HEK293 (cell line): ENCODE measurements around the gene EPHA6.

ENCODE experiments used
- CTCF ChIA-PET: fragments of 350-600 bp; formaldehyde crosslinking; extraction: SDS; loops from one replicate; lab custom pipeline; 2021; ENCODE audit warnings: antibody characterized with exemption; lab: Yijun Ruan, JAX
- POLR2A ChIA-PET: fragments of 300-600 bp; formaldehyde crosslinking; extraction: SDS; loops from one replicate; lab custom pipeline; 2020; ENCODE audit warnings: antibody characterized with exemption, inconsistent platforms; lab: Yijun Ruan, JAX
- H3K27ac ChIP-seq: fragments of 200-500 bp; sonication (Bioruptor generic); 2 replicates; pipeline ENCODE4 v1.5.1; 2014; ENCODE audit warnings: low read depth, low read length, control low read depth, inconsistent platforms; ENCODE audit errors: extremely low read depth
- H3K36me3 ChIP-seq, 2 experiments: fragments of 200-500 bp in 1 of 2; sonication (Bioruptor generic) in 1 of 2; 1 replicate in 1 of 2; 2 replicates in 1 of 2; pipeline ENCODE4 v1.5.1; 2014 to 2017; ENCODE audit warnings: inconsistent platforms in 2 of 2, low read length in 2 of 2; ENCODE audit not compliant: control insufficient read depth in 2 of 2, insufficient read depth in 1 of 2
- H3K4me1 ChIP-seq: fragments of 200-500 bp; sonication (Bioruptor generic); 2 replicates; pipeline ENCODE4 v1.5.1; 2014; ENCODE audit warnings: mild to moderate bottlenecking, low read length, inconsistent platforms; ENCODE audit not compliant: control insufficient read depth, insufficient read depth
- H3K4me3 ChIP-seq: 2 replicates; pipeline ENCODE4 v1.5.1; 2011; ENCODE audit warnings: low read depth, mild to moderate bottlenecking, control low read depth, low read length, moderate library complexity
- H3K9me3 ChIP-seq: fragments of 200-500 bp; sonication (Bioruptor generic); 2 replicates; pipeline ENCODE4 v1.5.1; 2014; ENCODE audit warnings: low read depth, low read length, inconsistent platforms; ENCODE audit not compliant: control insufficient read depth, insufficient read depth
- IKZF3 ChIP-seq: fragments of 450-650 bp; IDR thresholded peaks from 2 replicates; pipeline ENCODE4 v1.5.0; 2018; ENCODE audit warnings: missing biosample characterization, mild to moderate bottlenecking, missing genetic modification characterization, moderate library complexity
- MEIS1 ChIP-seq: sonication (generic); formaldehyde crosslinking; IDR thresholded peaks from 2 replicates; pipeline ENCODE4 v1.8.1; 2022; ENCODE audit warnings: missing genetic modification reagents, mild to moderate bottlenecking, borderline replicate concordance
- PRDM1 ChIP-seq: fragments of 450-650 bp; formaldehyde crosslinking; IDR thresholded peaks from 2 replicates; pipeline ENCODE4; 2016; ENCODE audit warnings: missing biosample characterization, missing genetic modification characterization
- SALL2 ChIP-seq: fragments of 450-650 bp; formaldehyde crosslinking; IDR thresholded peaks from 2 replicates; pipeline ENCODE4 v1.5.0; 2017; ENCODE audit warnings: missing biosample characterization, mild to moderate bottlenecking, missing genetic modification characterization, borderline replicate concordance
- SETDB1 ChIP-seq: IDR thresholded peaks from one replicate; pipeline ENCODE4 v1.6.1; 2017; ENCODE audit warnings: mild to moderate bottlenecking, low read length, moderate library complexity, mixed read lengths; ENCODE audit not compliant: insufficient read length
- TRIM28 ChIP-seq: IDR thresholded peaks from 2 replicates; pipeline ENCODE4 v1.6.1; 2011; ENCODE audit warnings: low read length, control low read depth, borderline replicate concordance
- YY1 ChIP-seq: fragments of 450-650 bp; formaldehyde crosslinking; IDR thresholded peaks from 2 replicates; pipeline ENCODE4 v1.5.1; 2018; ENCODE audit warnings: missing biosample characterization, missing genetic modification characterization
- ZEB2 ChIP-seq: fragments of 450-650 bp; formaldehyde crosslinking; IDR thresholded peaks from 2 replicates; pipeline ENCODE4 v1.5.1; 2016; ENCODE audit warnings: missing biosample characterization, missing genetic modification characterization
- ZIC2 ChIP-seq: fragments of 450-650 bp; formaldehyde crosslinking; IDR thresholded peaks from 2 replicates; pipeline ENCODE4 v1.5.1; 2016; ENCODE audit warnings: missing biosample characterization, missing genetic modification characterization
- ZNF112 ChIP-seq: fragments of 450-650 bp; formaldehyde crosslinking; IDR thresholded peaks from 2 replicates; pipeline ENCODE4 v1.5.0; 2017; ENCODE audit warnings: missing biosample characterization, missing genetic modification characterization
- ZNF155 ChIP-seq: fragments of 450-650 bp; formaldehyde crosslinking; IDR thresholded peaks from 2 replicates; pipeline ENCODE4 v1.5.1; 2016; ENCODE audit warnings: missing biosample characterization, missing genetic modification characterization
- ZNF169 ChIP-seq: fragments of 450-650 bp; formaldehyde crosslinking; IDR thresholded peaks from 2 replicates; pipeline ENCODE4 v1.5.1; 2016; ENCODE audit warnings: missing biosample characterization, missing genetic modification characterization
- ZNF174 ChIP-seq: fragments of 450-650 bp; formaldehyde crosslinking; IDR thresholded peaks from 2 replicates; pipeline ENCODE4 v1.5.0; 2017; ENCODE audit warnings: missing biosample characterization, mild to moderate bottlenecking, missing genetic modification characterization
- ZNF19 ChIP-seq: fragments of 450-650 bp; formaldehyde crosslinking; IDR thresholded peaks from 2 replicates; pipeline ENCODE4; 2016; ENCODE audit warnings: missing biosample characterization, missing genetic modification characterization, low read depth
- ZNF239 ChIP-seq: fragments of 450-650 bp; formaldehyde crosslinking; IDR thresholded peaks from 2 replicates; pipeline ENCODE4 v1.5.1; 2016; ENCODE audit warnings: missing biosample characterization, missing genetic modification characterization
- ZNF274 ChIP-seq, 2 experiments: fragments of 200-500 bp in 1 of 2; fragments of 450-650 bp in 1 of 2; sonication (Bioruptor generic) in 1 of 2; formaldehyde crosslinking in 1 of 2; IDR thresholded peaks; 2 replicates each; pipeline versions ENCODE4 v1.5.1 to v1.6.1; 2014 to 2016; ENCODE audit warnings: borderline replicate concordance in 1 of 2, inconsistent platforms in 1 of 2, low read length in 1 of 2, missing biosample characterization in 1 of 2, missing genetic modification characterization in 1 of 2
- ZNF292 ChIP-seq: fragments of 450-650 bp; formaldehyde crosslinking; IDR thresholded peaks from 2 replicates; pipeline ENCODE4 v1.5.1; 2016; ENCODE audit warnings: low read depth, missing biosample characterization, missing genetic modification characterization, borderline replicate concordance
- ZNF404 ChIP-seq: fragments of 450-650 bp; formaldehyde crosslinking; IDR thresholded peaks from 2 replicates; pipeline ENCODE4 v1.5.1; 2017; ENCODE audit warnings: missing biosample characterization, missing genetic modification characterization
- ZNF521 ChIP-seq: fragments of 450-650 bp; formaldehyde crosslinking; IDR thresholded peaks from 2 replicates; pipeline ENCODE4 v1.5.1; 2017; ENCODE audit warnings: missing biosample characterization, mild to moderate bottlenecking, missing genetic modification characterization
- ZNF555 ChIP-seq: fragments of 450-650 bp; formaldehyde crosslinking; conservative IDR thresholded peaks from 2 replicates; pipeline ENCODE4 v1.5.1; 2017; ENCODE audit warnings: missing biosample characterization, mild to moderate bottlenecking, missing genetic modification characterization, inconsistent platforms
- ZNF585B ChIP-seq: fragments of 450-650 bp; formaldehyde crosslinking; IDR thresholded peaks from 2 replicates; pipeline ENCODE4 v1.5.1; 2016; ENCODE audit warnings: missing biosample characterization, missing genetic modification characterization
- ZNF610 ChIP-seq: fragments of 450-650 bp; formaldehyde crosslinking; IDR thresholded peaks from 2 replicates; pipeline ENCODE4 v1.5.1; 2016; ENCODE audit warnings: missing biosample characterization, missing genetic modification characterization, borderline replicate concordance
- ZNF621 ChIP-seq: fragments of 450-650 bp; formaldehyde crosslinking; IDR thresholded peaks from 2 replicates; pipeline ENCODE4 v1.5.1; 2017; ENCODE audit warnings: missing biosample characterization, missing genetic modification characterization
- ZNF629 ChIP-seq: fragments of 450-650 bp; formaldehyde crosslinking; IDR thresholded peaks from 2 replicates; pipeline ENCODE4 v1.5.1; 2017; ENCODE audit warnings: missing biosample characterization, missing genetic modification characterization
- ZNF707 ChIP-seq: fragments of 450-650 bp; formaldehyde crosslinking; IDR thresholded peaks from 2 replicates; pipeline ENCODE4 v1.5.1; 2016; ENCODE audit warnings: missing biosample characterization, missing genetic modification characterization
- TF ChIP-seq, protein P1 (sequence below): fragments of 450-650 bp; formaldehyde crosslinking; IDR thresholded peaks from 2 replicates; pipeline ENCODE4 v1.5.1; 2017; ENCODE audit warnings: missing biosample characterization, missing genetic modification characterization
- TF ChIP-seq, protein P2 (sequence below): fragments of 450-650 bp; IDR thresholded peaks from 2 replicates; pipeline ENCODE4 v1.5.1; 2018; ENCODE audit warnings: missing biosample characterization, mild to moderate bottlenecking, missing genetic modification characterization
- TF ChIP-seq, protein P3 (sequence below): fragments of 450-650 bp; formaldehyde crosslinking; IDR thresholded peaks from 2 replicates; pipeline ENCODE4 v1.5.1; 2016; ENCODE audit warnings: missing biosample characterization, missing genetic modification characterization

EPHA6 gene

DNA sequence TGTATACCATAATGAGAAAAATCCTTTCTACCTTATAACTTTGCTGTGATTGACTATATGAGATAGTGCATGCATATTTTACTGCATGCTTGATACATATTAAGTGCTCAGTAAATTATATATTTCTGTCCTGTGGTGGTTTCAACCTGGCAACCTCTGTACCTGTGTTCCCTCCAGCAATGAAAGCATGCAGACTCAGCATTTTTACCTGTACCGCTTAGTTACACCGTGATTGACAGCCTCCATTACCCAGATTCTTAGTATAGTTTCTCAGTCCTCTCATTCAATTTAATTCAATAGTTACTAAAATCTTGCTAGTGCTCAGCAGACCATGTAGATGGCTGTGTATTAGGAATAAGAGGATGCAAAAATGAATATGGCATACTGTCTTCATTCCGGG, 386.0 kb downstream of the EPHA6 start:
- TF ChIP-seq ZNF404 (tag by site-specific recombination), result no peak
- no peak for TF ChIP-seq IKZF3 (tag by site-specific recombination)
- TF ChIP-seq ZNF174 (tag by site-specific recombination), result no peak
- no peak for TF ChIP-seq ZEB2 (tag by site-specific recombination)
- TF ChIP-seq SETDB1, result no peak
- TF ChIP-seq, protein P1, sequence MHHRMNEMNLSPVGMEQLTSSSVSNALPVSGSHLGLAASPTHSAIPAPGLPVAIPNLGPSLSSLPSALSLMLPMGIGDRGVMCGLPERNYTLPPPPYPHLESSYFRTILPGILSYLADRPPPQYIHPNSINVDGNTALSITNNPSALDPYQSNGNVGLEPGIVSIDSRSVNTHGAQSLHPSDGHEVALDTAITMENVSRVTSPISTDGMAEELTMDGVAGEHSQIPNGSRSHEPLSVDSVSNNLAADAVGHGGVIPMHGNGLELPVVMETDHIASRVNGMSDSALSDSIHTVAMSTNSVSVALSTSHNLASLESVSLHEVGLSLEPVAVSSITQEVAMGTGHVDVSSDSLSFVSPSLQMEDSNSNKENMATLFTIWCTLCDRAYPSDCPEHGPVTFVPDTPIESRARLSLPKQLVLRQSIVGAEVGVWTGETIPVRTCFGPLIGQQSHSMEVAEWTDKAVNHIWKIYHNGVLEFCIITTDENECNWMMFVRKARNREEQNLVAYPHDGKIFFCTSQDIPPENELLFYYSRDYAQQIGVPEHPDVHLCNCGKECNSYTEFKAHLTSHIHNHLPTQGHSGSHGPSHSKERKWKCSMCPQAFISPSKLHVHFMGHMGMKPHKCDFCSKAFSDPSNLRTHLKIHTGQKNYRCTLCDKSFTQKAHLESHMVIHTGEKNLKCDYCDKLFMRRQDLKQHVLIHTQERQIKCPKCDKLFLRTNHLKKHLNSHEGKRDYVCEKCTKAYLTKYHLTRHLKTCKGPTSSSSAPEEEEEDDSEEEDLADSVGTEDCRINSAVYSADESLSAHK (tag by site-specific recombination), result no peak
- TF ChIP-seq ZNF155, result no peak
- no peak for TF ChIP-seq ZNF521 (tag by site-specific recombination)
- TF ChIP-seq, protein P2, sequence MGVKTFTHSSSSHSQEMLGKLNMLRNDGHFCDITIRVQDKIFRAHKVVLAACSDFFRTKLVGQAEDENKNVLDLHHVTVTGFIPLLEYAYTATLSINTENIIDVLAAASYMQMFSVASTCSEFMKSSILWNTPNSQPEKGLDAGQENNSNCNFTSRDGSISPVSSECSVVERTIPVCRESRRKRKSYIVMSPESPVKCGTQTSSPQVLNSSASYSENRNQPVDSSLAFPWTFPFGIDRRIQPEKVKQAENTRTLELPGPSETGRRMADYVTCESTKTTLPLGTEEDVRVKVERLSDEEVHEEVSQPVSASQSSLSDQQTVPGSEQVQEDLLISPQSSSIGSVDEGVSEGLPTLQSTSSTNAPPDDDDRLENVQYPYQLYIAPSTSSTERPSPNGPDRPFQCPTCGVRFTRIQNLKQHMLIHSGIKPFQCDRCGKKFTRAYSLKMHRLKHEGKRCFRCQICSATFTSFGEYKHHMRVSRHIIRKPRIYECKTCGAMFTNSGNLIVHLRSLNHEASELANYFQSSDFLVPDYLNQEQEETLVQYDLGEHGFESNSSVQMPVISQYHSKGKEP (tag by site-specific recombination), result no peak
- no peak for TF ChIP-seq ZIC2 (tag by site-specific recombination)
- TF ChIP-seq ZNF621 (tag by site-specific recombination), result no peak
- TF ChIP-seq ZNF112 (tag by site-specific recombination), result no peak
- no peak for TF ChIP-seq ZNF610 (tag by site-specific recombination)
- TF ChIP-seq ZNF707 (tag by site-specific recombination), result no peak
- TF ChIP-seq PRDM1, result no peak
- no peak for TF ChIP-seq ZNF169
- no peak for TF ChIP-seq ZNF274 (IDR thresholded peaks at IDR 0.05; ENCODE audit: low read length)
- no peak for TF ChIP-seq ZNF274 (tag by site-specific recombination; IDR thresholded peaks at IDR 0.05; ENCODE audit: borderline replicate concordance)
- TF ChIP-seq MEIS1 (CRISPR knock-in tag), result no peak
- no peak for TF ChIP-seq ZNF629 (tag by site-specific recombination)
- TF ChIP-seq, all 188 proteins: peak for 0
- Histone ChIP-seq H3K9me3 (no peaks in the 10 kb centered on the region), H3K36me3 (no peaks in the 10 kb centered on the region), H3K4me3 (no peak overlapping the region), H3K27ac (no peak overlapping the region), H3K4me1 (no peaks in the 10 kb centered on the region)
- POLR2A ChIA-PET, result no interaction called here
- CTCF ChIA-PET, result interaction anchor here (0.8 kb wide), 1 partner anchor 237 kb away, joined by 4 read pairs; no protein-coding TSS in a partner anchor

DNA sequence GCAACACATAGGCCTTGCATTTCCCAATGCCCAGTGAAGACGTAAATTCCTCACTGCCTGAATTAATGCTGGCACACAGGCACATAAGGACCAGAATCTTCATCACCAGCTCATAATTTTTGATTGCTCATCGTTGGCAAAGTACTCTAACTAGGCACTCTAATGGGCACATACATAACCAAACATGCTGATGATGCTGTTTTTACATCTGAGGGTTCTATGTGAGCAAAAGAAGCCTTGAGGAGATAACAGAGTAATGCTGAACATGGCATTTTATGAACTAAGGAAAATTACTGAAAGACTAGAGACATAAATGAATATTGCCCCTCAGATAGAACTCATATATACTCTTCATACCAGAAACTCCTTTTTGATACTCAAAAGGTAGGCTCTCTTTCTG, 387.4 kb downstream of the EPHA6 start:
- Histone ChIP-seq H3K4me3 (no peak overlapping the region), H3K9me3 (no peaks in the 10 kb centered on the region), H3K4me1 (no peaks in the 10 kb centered on the region), H3K36me3 (no peaks in the 10 kb centered on the region), H3K27ac (no peak overlapping the region)
- POLR2A ChIA-PET, result no interaction called here
- no peak for TF ChIP-seq ZNF239 (tag by site-specific recombination)
- TF ChIP-seq, protein P3, sequence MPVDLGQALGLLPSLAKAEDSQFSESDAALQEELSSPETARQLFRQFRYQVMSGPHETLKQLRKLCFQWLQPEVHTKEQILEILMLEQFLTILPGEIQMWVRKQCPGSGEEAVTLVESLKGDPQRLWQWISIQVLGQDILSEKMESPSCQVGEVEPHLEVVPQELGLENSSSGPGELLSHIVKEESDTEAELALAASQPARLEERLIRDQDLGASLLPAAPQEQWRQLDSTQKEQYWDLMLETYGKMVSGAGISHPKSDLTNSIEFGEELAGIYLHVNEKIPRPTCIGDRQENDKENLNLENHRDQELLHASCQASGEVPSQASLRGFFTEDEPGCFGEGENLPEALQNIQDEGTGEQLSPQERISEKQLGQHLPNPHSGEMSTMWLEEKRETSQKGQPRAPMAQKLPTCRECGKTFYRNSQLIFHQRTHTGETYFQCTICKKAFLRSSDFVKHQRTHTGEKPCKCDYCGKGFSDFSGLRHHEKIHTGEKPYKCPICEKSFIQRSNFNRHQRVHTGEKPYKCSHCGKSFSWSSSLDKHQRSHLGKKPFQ (tag by site-specific recombination), result no peak
- TF ChIP-seq ZNF585B, result no peak
- TF ChIP-seq ZNF555 (tag by site-specific recombination), result no peak
- no peak for TF ChIP-seq ZNF292
- TF ChIP-seq ZNF19 (tag by site-specific recombination), result no peak
- no peak for TF ChIP-seq TRIM28
- no peak for TF ChIP-seq YY1 (tag by site-specific recombination)
- no peak for TF ChIP-seq SALL2
- CTCF ChIA-PET, result no interaction called here
